H4 (cell line): ENCODE measurements around the gene AKAP13. TPM values are rescaled to one million over a fixed set of nuclear protein-coding genes. Genes with fewer than 3 reads are reported as not detected.

Experiments
- DNase-seq: peaks from one replicate; pipeline ENCODE4 v3.0.0-alpha.2; 2015; ENCODE audit warnings: low spot score
- total RNA-seq: library from RNA; depleted of rRNA; stranded (reverse); fragments of >200 nt; shearing (Covaris generic); gene quantifications from 2 replicates; pipeline ENCODE4 v1.2.3, GENCODE V29; 2014

Gene AKAP13
- total RNA-seq, 1 experiment from 2014 or later: 16.6 TPM

DNA sequence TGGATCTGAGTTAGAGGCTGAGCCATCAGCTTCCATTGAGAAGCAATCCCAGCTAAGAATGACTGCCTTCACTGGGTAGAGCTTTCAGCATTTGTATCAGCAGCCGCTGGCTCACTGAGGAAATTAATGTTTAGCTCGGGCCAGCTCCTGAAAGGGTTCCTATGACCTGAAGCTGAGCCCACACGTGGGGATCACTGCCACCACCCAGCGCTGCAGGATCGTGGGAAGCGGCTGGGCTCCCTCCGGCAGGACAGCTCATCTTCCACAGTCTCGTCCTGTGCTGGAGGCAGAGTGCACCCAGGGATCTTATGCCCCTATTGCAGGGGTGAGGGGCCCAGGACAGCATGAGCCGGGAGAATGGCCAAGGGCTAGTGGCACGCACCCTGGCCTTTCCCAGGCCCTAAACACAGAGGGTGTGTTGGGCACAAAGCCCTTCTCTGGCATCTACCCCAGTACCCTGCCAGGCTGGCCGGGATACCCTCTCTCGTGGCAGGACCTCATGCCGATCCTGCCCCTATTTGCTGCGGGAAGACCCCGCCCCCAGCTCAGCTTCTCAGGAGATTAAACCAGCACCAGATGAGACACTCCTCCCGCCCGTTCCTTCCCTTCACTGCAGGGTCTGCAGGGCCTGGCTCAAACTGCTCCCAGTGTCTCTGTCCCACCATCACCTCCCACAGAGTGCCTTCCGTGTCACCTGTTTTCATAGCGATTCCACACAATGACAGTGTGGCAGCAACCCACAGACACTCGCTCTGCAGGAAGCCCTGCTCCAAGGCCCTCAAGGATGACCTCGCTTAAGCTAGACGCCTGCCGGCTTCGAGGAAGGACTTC lies 385.8 kb downstream of the AKAP13 start:
- DNase-seq: no peak

DNA sequence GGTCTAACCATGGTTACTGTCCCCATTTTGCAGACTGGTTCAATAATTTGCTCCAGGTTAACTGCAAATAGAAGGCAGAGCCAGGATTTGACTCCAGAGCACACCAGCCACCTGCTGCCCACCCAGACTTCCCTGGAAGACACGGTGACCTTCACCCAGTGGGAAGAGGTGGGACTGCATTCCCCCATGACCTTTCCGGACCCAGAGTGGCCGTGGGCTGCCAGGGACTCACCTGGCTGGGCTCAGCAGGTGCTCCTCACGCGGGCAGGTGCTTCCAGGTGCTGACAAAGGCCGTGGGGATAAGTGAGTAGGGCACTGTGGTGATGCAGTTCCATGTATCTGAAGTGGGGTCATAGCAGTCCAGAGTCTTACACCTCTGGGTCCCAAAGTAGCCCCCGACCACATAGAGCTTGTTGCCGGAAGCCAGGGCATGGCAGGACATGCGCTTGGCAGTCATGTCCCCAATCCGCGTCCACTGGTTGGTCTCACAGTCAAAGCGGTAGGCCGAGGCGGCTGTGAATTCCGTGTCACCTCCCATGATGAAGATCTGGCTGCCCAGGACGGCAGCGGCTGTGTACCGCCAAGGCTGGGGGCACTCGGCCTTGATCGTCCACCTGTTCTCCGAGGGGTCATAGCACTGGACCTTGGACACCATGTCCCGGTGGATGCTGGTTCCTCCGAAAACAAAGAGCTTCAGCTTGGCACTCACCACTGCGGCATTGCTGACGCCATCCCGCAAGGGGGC lies 387.6 kb downstream of the AKAP13 start:
- no peak for DNase-seq

- DNase-seq: no peak
These were observed 388.3 kb downstream of the AKAP13 start for GRCh38 chr15:85768595-85769168.

GRCh38 chr15:85769182-85769900 lies 388.9 kb downstream of the AKAP13 start:
- DNase-seq: no peak

GRCh38 chr15:85770096-85771041 lies 390.0 kb downstream of the AKAP13 start:
- no peak for DNase-seq

- DNase-seq: no peak
These were observed 390.9 kb downstream of the AKAP13 start for GRCh38 chr15:85771271-85771670.

DNA sequence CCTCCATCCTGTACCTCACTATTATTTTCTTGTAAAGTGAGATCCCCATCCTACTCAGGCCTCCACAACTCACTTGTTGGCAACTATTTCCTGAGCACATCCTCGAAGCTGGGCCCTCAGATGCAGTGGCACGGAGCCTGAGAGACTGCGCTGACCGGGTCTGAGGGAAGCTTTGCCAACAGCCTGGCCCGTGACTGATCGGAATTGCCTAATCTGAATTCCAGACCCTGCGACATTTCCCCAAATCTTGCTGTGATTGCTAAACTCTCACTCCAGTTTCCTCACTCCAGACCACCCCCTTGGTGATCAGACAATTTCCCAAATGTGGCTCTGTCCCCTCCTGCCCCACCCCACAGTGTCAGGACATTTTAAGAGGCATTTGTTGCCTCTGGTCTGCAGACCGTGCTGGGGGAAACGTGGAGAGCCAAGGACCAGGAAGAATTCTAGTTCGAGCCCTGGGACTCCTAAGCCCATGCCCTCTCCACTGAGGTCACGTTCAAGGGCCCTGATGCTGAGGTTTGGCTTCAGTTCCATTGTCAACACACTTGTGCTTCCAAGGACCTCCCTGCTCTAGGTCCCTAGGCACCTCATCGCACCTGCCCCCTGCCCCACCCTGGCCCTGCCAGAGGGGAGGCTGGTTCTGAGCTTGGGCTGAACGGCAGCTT lies 391.5 kb downstream of the AKAP13 start:
- DNase-seq: no peak

- DNase-seq: no peak
These were observed 392.3 kb downstream of the AKAP13 start for GRCh38 chr15:85772668-85773067.

DNA sequence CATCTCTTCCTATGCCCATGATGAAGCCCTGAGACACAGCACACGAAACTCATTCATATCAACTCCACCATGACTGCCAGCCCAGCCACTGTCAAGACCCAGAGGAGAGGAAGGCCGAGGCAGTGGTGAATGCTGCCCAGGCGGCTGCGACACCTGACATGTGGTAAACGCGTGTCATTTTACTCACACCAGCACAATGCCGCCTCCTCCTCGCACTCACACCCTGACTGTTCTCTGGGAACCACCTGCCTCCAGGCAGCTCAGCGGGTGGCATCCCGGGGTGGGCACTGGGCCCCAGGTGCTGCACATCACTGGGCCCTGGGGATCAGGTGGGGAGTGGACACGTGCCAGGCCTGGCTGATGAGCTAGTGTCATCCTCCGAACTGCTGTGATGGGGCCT lies 392.8 kb downstream of the AKAP13 start:
- no peak for DNase-seq

DNA sequence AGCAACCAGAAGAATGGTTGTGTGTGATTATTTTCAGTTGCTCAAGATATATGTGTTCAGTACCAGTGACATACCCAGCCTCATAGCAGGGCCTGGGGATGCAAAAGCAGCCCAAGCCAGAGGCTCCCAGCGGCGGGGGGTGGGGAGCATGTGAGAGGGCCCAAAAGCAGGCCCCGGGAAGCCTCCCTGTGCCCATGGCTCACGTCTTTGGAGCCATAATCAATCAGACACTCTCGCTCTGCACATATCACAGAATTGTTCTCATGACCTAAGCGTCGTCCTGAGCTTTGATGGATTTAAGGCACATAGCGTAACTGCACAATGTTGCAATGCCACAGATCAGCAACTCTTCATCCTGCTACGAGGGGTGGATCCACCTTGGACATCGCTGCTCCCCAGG lies 393.6 kb downstream of the AKAP13 start:
- DNase-seq: no peak

DNA sequence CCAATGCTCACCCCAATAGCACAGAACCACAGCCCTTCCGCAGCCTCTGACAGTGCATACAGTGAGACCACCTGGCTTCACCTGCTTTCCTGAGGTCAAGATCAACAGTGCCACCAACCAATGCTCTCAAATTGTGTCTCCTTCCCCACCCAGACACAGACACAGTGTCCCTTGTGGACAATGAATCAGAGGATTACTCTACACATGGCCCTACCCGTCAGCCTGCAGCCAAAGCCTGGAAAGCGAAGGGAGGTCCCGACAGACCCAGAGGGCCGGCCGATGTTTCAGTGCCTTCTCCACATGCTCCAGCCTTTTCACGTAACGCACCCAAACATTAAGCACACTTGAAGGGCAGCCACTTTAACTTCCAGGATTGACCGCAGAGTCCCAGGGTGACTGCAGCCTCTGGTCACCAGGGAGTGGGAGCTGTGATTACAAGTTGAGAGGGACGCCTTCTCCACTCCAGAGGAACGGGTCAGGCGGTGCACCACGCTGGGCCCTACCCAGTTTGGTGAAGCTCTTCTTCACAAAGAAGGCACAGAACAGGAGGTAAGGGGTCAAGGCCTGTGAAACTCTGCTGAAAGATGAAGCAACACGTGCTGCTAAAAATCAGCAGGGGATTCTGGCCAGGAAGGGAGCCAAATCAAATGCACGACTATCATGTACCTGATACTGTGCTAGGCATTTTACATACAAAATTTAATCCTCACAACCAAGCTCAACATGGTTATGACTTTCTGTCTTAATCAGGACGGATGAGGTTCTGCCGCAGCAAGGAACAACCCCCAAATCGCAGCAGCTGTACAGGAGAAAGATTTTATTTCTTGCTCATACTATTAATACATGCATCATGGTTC lies 397.1 kb downstream of the AKAP13 start:
- DNase-seq: no peak

DNA sequence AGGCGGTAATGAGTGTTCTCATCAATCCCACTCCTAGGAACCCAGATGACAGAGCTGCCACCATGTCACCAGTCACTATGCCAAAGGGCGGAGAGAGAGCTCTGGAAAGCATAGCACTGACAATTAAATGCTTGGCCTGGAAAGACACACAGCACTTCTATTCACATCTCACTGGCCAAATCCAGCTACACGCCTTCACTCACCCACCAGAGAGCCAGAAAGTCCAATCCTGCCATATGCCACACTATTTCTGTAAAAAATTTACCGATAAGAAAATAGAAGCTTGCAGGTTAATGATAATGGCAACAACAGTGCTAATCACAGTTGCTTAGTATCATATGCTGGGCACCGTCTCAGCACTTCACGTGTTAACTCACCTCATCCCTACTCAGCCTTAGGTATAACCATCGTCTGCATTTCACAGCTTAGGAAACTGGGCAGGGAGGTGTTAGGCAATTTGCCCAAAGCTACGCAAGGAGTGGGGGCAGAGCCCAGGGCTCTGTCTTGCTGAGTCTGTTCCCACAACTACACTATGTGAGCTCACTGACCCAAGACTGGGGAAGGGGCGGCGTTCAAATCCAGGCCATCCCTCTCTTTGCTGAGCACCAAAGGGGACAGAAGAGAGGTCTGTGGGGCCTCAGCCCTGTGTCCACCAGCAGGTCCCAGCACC lies 397.8 kb downstream of the AKAP13 start:
- no peak for DNase-seq

- no peak for DNase-seq
These were observed 398.8 kb downstream of the AKAP13 start for GRCh38 chr15:85779249-85779648.

GRCh38 chr15:85780225-85780985 lies 400.0 kb downstream of the AKAP13 start:
- no peak for DNase-seq

DNA sequence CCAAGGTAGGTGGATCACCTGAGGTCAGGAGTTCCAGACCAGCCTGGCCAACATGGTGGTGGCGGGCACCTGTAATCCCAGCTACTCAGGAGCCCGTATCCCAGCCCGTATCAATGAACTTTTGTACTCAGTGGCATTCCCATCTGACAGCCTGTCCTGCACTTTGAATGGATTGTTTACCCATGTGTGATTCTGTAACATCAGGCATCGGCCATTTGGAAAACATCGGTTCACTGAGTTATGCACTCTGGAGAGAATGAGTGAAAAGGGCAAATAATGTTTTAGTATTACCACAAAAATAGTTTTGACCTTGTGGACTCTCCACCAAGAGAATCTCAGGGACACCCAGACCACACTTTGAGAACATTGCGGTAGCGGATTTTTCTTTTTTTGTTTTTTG lies 400.7 kb downstream of the AKAP13 start:
- no peak for DNase-seq

- no peak for DNase-seq
These were observed 401.7 kb downstream of the AKAP13 start for GRCh38 chr15:85782064-85782463.

GRCh38 chr15:85785887-85786780 lies 405.7 kb downstream of the AKAP13 start:
- peak; percentile 68 for DNase-seq
